Kidney epithelial cell (primary cell): ENCODE measurements around the gene SDCBP2. TPM values are rescaled to one million over a fixed set of nuclear protein-coding genes. Genes with fewer than 3 reads are reported as not detected.

Experiments
- DNase-seq: peaks from one replicate; pipeline ENCODE4 v3.0.0-alpha.2; 2010; ENCODE audit warnings: low read depth
- H3K27me3 ChIP-seq: 2 replicates; pipeline ENCODE4 v1.6.0; 2011; ENCODE audit warnings: low read length; ENCODE audit not compliant: control insufficient read depth, insufficient read depth
- H3K36me3 ChIP-seq: 2 replicates; pipeline ENCODE4 v1.5.1; 2011; ENCODE audit warnings: low read length; ENCODE audit not compliant: control insufficient read depth, insufficient read depth
- H3K4me3 ChIP-seq: 2 replicates; pipeline ENCODE4 v1.5.1; 2011; ENCODE audit warnings: low read depth, mild to moderate bottlenecking, control low read depth, low read length
- total RNA-seq: library from RNA; depleted of rRNA; stranded (reverse); fragments of >200 nt; gene quantifications from 2 replicates; pipeline ENCODE4 v1.2.3, GENCODE V29; 2015
- TF ChIP-seq, protein P1 (sequence below): IDR thresholded peaks from 2 replicates; pipeline ENCODE4 v1.5.1; 2011; ENCODE audit warnings: mild to moderate bottlenecking, moderate library complexity, low read length, control low read depth, inconsistent platforms; ENCODE audit not compliant: insufficient read depth, poor library complexity, severe bottlenecking

The SDCBP2 gene
- total RNA-seq, 1 donor from 2014 or later: 6.1 TPM

DNA sequence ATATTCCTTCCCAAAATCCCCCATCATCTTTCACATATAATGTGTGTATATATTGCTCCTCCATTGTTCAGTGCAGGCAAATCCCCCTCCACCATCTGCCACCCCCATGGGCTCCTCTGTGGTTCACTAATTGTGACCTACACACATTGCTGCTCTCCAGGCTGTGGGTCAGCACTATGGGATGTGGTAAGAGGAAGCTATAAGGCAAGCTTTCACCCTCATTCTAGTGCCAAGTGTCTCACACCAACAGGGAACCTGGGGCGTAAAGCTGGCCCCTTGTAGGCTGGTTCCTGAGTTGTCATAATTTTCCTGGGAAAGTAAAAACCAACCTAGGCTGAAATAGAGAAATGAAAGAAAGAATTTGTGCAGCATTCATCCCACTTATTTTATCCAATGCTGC is 47.1 kb upstream of the SDCBP2 start:
- TF ChIP-seq, protein P1, sequence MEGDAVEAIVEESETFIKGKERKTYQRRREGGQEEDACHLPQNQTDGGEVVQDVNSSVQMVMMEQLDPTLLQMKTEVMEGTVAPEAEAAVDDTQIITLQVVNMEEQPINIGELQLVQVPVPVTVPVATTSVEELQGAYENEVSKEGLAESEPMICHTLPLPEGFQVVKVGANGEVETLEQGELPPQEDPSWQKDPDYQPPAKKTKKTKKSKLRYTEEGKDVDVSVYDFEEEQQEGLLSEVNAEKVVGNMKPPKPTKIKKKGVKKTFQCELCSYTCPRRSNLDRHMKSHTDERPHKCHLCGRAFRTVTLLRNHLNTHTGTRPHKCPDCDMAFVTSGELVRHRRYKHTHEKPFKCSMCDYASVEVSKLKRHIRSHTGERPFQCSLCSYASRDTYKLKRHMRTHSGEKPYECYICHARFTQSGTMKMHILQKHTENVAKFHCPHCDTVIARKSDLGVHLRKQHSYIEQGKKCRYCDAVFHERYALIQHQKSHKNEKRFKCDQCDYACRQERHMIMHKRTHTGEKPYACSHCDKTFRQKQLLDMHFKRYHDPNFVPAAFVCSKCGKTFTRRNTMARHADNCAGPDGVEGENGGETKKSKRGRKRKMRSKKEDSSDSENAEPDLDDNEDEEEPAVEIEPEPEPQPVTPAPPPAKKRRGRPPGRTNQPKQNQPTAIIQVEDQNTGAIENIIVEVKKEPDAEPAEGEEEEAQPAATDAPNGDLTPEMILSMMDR: no peak
- no peak for DNase-seq
- H3K36me3 ChIP-seq: no peaks in the 10 kb centered on the region
- no peaks in the 10 kb centered on the region for H3K27me3 ChIP-seq
- no peak overlapping the region for H3K4me3 ChIP-seq

DNA sequence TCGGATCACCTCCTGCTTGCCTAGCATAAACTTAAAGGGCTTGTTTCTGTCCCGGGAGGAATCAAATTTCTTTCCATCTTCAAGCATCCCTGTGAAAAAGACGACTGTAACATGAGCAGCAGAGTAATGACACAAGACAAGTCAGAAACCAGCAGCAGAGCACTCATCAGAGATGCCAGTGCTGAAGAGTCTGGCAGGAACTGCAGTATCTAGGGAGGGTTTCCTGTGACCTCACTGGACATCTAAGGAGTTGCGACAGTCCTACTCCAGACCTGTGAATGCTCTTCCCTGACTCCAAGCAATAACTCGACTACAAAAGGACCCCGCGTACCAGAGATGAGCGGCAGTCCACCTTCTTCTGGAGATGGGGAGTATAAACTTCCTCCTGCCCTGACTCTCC is 46.6 kb upstream of the SDCBP2 start:
- Histone ChIP-seq H3K36me3 (no peaks in the 10 kb centered on the region), H3K27me3 (no peaks in the 10 kb centered on the region), H3K4me3 (no peak overlapping the region)
- TF ChIP-seq, protein P1: no peak
- no peak for DNase-seq

- H3K36me3 ChIP-seq: no peaks in the 10 kb centered on the region
Observed at GRCh38 chr20:1374246-1374645, 45.3 kb upstream of the SDCBP2 start.

GRCh38 chr20:1373614-1374013 is 44.7 kb upstream of the SDCBP2 start:
- H3K36me3 ChIP-seq: no peaks in the 10 kb centered on the region

More at GRCh38 chr20:1374246-1374645, 45.3 kb upstream of the SDCBP2 start:
- Histone ChIP-seq H3K4me3 (no peak overlapping the region), H3K27me3 (no peaks in the 10 kb centered on the region)
- DNase-seq: no peak
- TF ChIP-seq, protein P1: no peak

DNA sequence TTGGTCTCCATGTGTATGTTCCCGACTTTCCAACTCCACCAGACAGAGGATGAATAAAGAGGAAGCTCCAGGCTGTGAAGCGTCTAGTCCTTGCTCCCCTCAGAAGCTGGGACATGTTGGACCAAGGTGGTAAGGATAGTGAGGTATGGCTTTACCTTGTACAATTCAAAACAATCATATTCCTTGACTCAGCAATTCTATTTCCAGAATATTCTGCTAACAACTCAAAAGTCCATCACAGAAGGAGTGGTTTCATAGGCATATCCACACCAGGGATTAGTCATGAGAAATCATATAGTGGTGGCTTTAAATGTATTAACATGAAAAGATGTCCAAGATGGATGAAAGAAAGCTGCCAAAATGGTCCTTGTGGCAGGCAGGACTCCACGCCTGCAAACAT is 44.1 kb upstream of the SDCBP2 start:
- H3K4me3 ChIP-seq: no peak overlapping the region
- DNase-seq: no peak
- TF ChIP-seq, protein P1: no peak
- no peaks in the 10 kb centered on the region for H3K36me3 ChIP-seq
- H3K27me3 ChIP-seq: no peaks in the 10 kb centered on the region

More at GRCh38 chr20:1373614-1374013, 44.7 kb upstream of the SDCBP2 start:
- Histone ChIP-seq H3K4me3 (no peak overlapping the region), H3K27me3 (no peaks in the 10 kb centered on the region)
- no peak for DNase-seq
- TF ChIP-seq, protein P1: no peak

DNA sequence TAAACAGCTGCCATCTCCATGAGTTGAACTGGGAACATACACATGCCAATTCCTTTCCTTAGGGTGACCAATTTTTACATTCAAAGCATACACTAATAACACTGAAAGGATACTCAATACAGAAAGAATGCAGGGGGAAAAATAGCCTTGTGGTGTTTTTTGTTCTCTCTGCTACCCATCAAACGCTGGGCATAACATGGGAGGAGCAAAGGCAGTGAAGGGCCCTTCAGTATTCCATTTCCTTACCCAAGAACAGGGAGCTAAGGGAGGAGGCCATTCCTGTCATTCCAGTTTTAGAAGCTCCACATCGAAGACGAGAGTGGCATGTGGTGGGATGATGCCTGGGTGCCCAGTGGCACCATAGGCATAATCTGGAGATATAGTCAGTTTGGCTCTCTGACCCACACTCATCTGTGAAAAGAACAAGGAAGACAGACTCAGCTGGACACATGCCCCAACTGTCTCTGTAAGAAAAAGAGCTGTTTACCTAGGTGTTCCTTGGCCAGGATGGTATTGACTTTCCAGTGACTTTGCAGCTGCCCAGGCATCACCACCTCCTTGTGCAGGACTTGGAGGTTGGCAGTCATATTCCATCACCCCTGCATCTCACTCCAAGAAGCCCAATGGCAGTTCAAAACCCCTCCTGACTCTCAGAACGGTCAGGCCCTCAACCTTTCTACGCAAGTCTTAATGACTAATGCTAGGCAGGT is 43.0 kb upstream of the SDCBP2 start:
- TF ChIP-seq, protein P1: no peak
- no peak overlapping the region for H3K4me3 ChIP-seq
- no peaks in the 10 kb centered on the region for H3K36me3 ChIP-seq
- DNase-seq: no peak
- no peaks in the 10 kb centered on the region for H3K27me3 ChIP-seq
